Panc1 (cell line): ENCODE results near the gene TIMM29. TPM values are rescaled to one million over a fixed set of nuclear protein-coding genes. Genes with fewer than 3 reads are reported as not detected.

Experiments used
- ATAC-seq: fragments of 200-7000 bp; cut with Tn5 transposase; 2 replicates; pipeline ENCODE4 v1.9.1; 2020; ENCODE audit warnings: mild to moderate bottlenecking, moderate library complexity
- BruUV-seq: library from RNA; stranded (reverse); fragments of 400-500 nt; replicated peaks from 2 replicates; lab custom pipeline; 2021; lab: Mats Ljungman, UMichigan
- CTCF ChIA-PET: fragments of 300-600 bp; sonication (Branson Sonifier 250); formaldehyde crosslinking; loops from one replicate; lab custom pipeline; 2022; ENCODE audit warnings: antibody characterized with exemption; lab: Charles Lee
- POLR2A ChIA-PET: fragments of 300-600 bp; sonication (Branson Sonifier 250); formaldehyde crosslinking; loops from one replicate; lab custom pipeline; 2022; ENCODE audit warnings: antibody characterized with exemption; lab: Charles Lee
- DNase-seq: peaks from one replicate; pipeline ENCODE4 v3.0.0-alpha.2; 2010; ENCODE audit warnings: low read depth, low spot score
- H3K27ac ChIP-seq: 2 replicates; pipeline ENCODE4 v1.5.1; 2011; ENCODE audit warnings: mild to moderate bottlenecking, low read length, inconsistent platforms
- H3K27me3 ChIP-seq: fragments of 200-500 bp; sonication (Bioruptor generic); 2 replicates; pipeline ENCODE4 v1.6.0; 2014; ENCODE audit warnings: low read length, inconsistent platforms; ENCODE audit not compliant: control insufficient read depth, insufficient read depth
- H3K36me3 ChIP-seq: fragments of 200-500 bp; sonication (Bioruptor generic); 2 replicates; pipeline ENCODE4 v1.5.1; 2014; ENCODE audit warnings: inconsistent platforms, mild to moderate bottlenecking, low read length, moderate library complexity; ENCODE audit not compliant: control insufficient read depth, insufficient read depth
- H3K4me1 ChIP-seq: 2 replicates; pipeline ENCODE4 v1.5.1; 2011; ENCODE audit warnings: inconsistent platforms, mild to moderate bottlenecking, low read length, moderate library complexity; ENCODE audit not compliant: control insufficient read depth, insufficient read depth
- H3K4me3 ChIP-seq, 2 experiments: 2 replicates each; pipeline ENCODE4 v1.5.1; 2011 to 2012; ENCODE audit warnings: low read depth in 2 of 2, low read length in 2 of 2, mild to moderate bottlenecking in 2 of 2, inconsistent platforms in 1 of 2, moderate library complexity in 1 of 2
- H3K9me3 ChIP-seq: fragments of 200-500 bp; sonication (Bioruptor generic); 2 replicates; pipeline ENCODE4 v1.5.1; 2014; ENCODE audit warnings: low read depth, mild to moderate bottlenecking, inconsistent platforms, low read length, moderate library complexity; ENCODE audit not compliant: control insufficient read depth, insufficient read depth
- POLR2AphosphoS5 ChIP-seq: IDR thresholded peaks from 2 replicates; pipeline ENCODE4 v1.6.1; 2012; ENCODE audit warnings: mild to moderate bottlenecking, low read depth, low read length, moderate library complexity
- SIN3A ChIP-seq: IDR thresholded peaks from 2 replicates; pipeline ENCODE4 v1.6.1; 2012; ENCODE audit warnings: low read depth, mild to moderate bottlenecking, low read length, moderate library complexity, borderline replicate concordance; ENCODE audit not compliant: insufficient read depth
- TCF7L2 ChIP-seq: IDR thresholded peaks from 2 replicates; pipeline ENCODE4 v1.6.1; 2011; ENCODE audit warnings: mild to moderate bottlenecking, low read depth, low read length, inconsistent platforms
- in situ Hi-C: cut with HindIII; loops from 2 replicates; pipeline ENCODE4 v1.10.0; 2016; ENCODE audit warnings: low sequenced_read_pairs, low pct_unique_long_range_greater_than_20kb
- intact Hi-C: fragments of 100-400 bp; cut with micrococcal nuclease; formaldehyde crosslinking; loops from one replicate; pipeline ENCODE4 v1.10.0; 2022; ENCODE audit not compliant: unreplicated experiment
- total RNA-seq: library from RNA; stranded (reverse); gene quantifications from one replicate; pipeline ENCODE4 v1.2.1, GENCODE V29; 2021; ENCODE audit not compliant: unreplicated experiment
- TF ChIP-seq, protein P1 (sequence below): fragments of 450-650 bp; IDR thresholded peaks from 2 replicates; pipeline ENCODE4 v1.5.1; 2017; ENCODE audit warnings: mild to moderate bottlenecking
- TF ChIP-seq, protein P2 (sequence below), 2 experiments: IDR thresholded peaks; 2 replicates each; pipeline ENCODE4 v1.6.1; 2011 to 2012; ENCODE audit warnings: low read depth in 2 of 2, control low read depth in 1 of 2, low read length in 1 of 2, mild to moderate bottlenecking in 1 of 2, moderate library complexity in 1 of 2; ENCODE audit not compliant: insufficient read depth in 1 of 2

Gene TIMM29
- total RNA-seq, 1 experiment from 2014 or later = 16.5 TPM

DNA sequence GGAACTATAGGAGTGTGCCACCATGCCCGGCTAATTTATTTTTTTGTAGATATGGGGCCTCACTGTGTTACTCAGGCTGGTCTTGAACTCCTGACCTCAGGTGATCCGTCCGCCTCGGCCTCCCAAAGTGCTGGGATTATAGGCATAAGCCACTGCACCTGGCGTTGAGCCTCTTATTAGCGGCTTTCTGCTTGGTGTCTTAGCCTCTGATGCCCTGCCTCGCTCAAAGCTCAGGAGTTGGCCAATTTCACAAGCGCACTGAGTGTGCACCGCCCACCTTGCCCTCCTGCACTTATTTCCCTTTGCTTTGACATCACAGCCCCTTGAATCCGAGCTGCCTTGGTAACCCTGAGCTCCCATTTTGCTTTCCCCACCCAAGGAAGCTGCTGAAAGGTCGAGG lies 10.3 kb upstream of the TIMM29 start:
- Histone ChIP-seq H3K36me3 (no peaks in the 10 kb centered on the region), H3K9me3 (no peaks in the 10 kb centered on the region), H3K27me3 (no peaks in the 10 kb centered on the region), H3K27ac (no peak overlapping the region), H3K4me3 (no peak overlapping the region), H3K4me1 (no peaks in the 10 kb centered on the region; the same call in 1 of the 2 replicates)
- CTCF ChIA-PET = no interaction called here
- no peak for ATAC-seq
- in situ Hi-C loops = no loop called here
- TF ChIP-seq, protein P1, sequence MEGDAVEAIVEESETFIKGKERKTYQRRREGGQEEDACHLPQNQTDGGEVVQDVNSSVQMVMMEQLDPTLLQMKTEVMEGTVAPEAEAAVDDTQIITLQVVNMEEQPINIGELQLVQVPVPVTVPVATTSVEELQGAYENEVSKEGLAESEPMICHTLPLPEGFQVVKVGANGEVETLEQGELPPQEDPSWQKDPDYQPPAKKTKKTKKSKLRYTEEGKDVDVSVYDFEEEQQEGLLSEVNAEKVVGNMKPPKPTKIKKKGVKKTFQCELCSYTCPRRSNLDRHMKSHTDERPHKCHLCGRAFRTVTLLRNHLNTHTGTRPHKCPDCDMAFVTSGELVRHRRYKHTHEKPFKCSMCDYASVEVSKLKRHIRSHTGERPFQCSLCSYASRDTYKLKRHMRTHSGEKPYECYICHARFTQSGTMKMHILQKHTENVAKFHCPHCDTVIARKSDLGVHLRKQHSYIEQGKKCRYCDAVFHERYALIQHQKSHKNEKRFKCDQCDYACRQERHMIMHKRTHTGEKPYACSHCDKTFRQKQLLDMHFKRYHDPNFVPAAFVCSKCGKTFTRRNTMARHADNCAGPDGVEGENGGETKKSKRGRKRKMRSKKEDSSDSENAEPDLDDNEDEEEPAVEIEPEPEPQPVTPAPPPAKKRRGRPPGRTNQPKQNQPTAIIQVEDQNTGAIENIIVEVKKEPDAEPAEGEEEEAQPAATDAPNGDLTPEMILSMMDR = no peak
- TF ChIP-seq POLR2AphosphoS5 (no peak), TCF7L2 (no peak), SIN3A (no peak)
- TF ChIP-seq, protein P2, sequence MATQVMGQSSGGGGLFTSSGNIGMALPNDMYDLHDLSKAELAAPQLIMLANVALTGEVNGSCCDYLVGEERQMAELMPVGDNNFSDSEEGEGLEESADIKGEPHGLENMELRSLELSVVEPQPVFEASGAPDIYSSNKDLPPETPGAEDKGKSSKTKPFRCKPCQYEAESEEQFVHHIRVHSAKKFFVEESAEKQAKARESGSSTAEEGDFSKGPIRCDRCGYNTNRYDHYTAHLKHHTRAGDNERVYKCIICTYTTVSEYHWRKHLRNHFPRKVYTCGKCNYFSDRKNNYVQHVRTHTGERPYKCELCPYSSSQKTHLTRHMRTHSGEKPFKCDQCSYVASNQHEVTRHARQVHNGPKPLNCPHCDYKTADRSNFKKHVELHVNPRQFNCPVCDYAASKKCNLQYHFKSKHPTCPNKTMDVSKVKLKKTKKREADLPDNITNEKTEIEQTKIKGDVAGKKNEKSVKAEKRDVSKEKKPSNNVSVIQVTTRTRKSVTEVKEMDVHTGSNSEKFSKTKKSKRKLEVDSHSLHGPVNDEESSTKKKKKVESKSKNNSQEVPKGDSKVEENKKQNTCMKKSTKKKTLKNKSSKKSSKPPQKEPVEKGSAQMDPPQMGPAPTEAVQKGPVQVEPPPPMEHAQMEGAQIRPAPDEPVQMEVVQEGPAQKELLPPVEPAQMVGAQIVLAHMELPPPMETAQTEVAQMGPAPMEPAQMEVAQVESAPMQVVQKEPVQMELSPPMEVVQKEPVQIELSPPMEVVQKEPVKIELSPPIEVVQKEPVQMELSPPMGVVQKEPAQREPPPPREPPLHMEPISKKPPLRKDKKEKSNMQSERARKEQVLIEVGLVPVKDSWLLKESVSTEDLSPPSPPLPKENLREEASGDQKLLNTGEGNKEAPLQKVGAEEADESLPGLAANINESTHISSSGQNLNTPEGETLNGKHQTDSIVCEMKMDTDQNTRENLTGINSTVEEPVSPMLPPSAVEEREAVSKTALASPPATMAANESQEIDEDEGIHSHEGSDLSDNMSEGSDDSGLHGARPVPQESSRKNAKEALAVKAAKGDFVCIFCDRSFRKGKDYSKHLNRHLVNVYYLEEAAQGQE (IDR thresholded peaks at IDR 0.05; ENCODE audit: insufficient read depth in 1 of 2, low read depth in 2 of 2, low read length in 1 of 2) = no peak
- DNase-seq = no peak
- POLR2A ChIA-PET = no interaction called here
- no TSS peak for BruUV-seq
- intact Hi-C loops = no loop called here

DNA sequence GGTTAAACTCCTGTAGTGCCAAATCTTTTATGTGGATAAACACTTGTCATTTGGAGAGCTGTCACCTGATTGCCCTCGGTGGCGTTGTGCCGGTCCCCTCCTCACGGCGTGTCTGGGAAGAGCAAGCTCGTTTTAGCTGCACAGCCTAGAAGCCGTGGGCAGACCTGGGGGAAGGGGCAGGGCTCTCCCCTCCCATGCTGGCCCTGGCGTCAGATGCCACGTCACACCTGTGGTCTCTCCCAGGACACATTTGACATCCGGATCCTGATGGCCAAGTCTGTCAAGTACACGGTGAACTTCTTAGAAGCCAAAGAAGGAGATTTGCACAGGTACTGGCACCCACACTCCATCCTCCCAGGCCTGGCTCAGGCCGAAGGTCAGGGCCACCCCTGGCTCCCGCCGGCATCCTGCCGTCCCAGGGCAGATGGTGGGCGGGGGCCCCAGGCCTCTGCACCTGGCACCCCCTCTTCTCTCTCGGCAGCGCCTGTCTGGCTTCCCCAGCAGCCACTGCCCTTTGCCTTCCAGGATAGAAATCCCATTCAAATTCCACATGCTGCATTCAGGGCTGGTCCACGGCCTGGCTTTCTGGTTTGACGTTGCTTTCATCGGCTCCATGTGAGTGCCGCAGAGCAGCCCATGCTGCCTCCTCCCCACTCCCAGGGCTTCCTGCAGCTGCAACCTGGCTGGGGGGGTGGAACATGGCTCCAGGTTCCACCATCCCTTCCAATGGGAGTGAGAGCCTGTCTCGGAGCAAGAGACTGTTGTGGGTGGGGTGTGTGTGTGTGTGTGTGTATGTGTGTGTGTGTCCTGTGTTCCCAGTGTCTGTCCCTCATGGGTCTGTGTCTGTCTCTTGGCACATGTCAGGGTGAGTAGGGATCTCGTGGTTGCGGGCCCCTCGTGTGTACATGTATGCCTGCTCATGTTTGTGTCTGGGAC lies 9.0 kb upstream of the TIMM29 start:
- in situ Hi-C loops (no loop called here), intact Hi-C loops (no loop called here)
- no peaks in the 10 kb centered on the region for H3K9me3 ChIP-seq
- no peak overlapping the region for H3K4me3 ChIP-seq
- ChIA-PET POLR2A (no interaction called here), CTCF (no interaction called here)
- DNase-seq (no peak), ATAC-seq (no peak)
- H3K4me1 ChIP-seq = no peaks in the 10 kb centered on the region; the same call in 1 of the 2 replicates
- H3K27me3 ChIP-seq = no peaks in the 10 kb centered on the region
- H3K27ac ChIP-seq = no peak overlapping the region
- TF ChIP-seq TCF7L2 = no peak
- no peak for TF ChIP-seq SIN3A
- TF ChIP-seq, protein P2 (IDR thresholded peaks at IDR 0.05; ENCODE audit: insufficient read depth in 1 of 2, low read depth in 2 of 2, low read length in 1 of 2) = no peak
- no peak for TF ChIP-seq POLR2AphosphoS5
- TF ChIP-seq, protein P1 = no peak
- BruUV-seq = no TSS peak
- no peaks in the 10 kb centered on the region for H3K36me3 ChIP-seq
